ENCODE measurements around the gene ELF2.
"Not testable (repeated sequence)": the region's sequence is repeated elsewhere in the genome, so short reads cannot be mapped to it uniquely, and the experiment has no call there.

The ELF2 gene

GRCh38 chr4:139076016-139076744, 100.8 kb downstream of the ELF2 start:
- no peak for DNase-seq

DNA sequence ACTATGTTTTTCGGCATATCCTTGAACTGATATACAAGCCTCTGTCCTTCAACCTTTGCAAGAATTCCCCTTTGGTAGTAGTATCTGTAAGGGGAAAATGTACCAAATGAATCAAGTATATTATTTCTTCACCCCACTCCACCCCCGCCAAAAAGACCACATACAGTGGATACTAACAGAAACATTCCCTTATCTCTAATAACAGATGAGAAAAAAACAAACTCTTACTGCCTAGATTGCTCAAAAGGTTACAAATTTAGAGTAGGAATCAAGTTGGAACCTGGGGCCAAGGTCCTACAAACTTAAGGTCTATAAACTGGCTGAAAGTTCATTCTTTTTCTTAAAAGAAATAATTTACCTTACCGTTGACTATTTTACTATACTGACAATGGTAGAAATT, 116.4 kb downstream of the ELF2 start:
- no peak for DNase-seq

GRCh38 chr4:139059026-139059425, 118.0 kb downstream of the ELF2 start:
- not testable (repeated sequence) for DNase-seq

DNA sequence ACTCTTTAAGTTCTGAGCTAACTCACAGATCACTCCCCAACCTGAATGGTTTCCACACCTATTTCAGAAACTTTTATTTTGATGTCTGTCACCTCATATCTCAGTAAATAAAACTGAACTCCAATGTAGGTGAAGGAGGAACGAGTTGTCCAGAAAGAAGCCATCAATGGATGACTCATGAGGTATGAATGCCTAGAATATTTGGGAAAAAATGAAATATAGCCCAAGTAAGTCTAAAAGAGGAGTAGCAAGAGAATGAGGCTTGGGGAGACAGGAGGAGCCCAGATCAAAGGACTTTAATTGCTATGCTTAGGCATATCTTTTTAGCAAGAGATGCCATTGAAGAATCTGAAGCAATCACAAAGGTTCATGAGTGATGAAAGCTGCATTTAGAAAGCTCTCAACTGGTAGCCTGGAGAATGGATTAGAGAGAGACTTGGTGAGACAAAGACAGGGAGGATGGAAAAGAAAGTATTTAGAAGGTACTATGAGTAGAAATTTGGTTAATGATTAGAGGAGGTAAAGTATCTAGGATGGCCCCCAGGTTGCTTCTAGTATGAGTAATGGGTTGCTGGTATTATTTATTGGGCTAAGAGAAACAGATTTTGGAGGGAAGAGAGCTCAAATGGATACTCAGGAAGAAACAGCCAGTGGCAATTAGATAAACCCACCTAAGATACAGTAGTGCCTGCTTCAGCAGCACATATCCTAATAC, 122.1 kb downstream of the ELF2 start:
- no peak for DNase-seq

GRCh38 chr4:139053909-139054308, 123.1 kb downstream of the ELF2 start:
- DNase-seq, result no peak

GRCh38 chr4:139050446-139050845, 126.6 kb downstream of the ELF2 start:
- DNase-seq, result no peak

GRCh38 chr4:139048026-139048425, 129.0 kb downstream of the ELF2 start:
- DNase-seq, result no peak

GRCh38 chr4:139044291-139044690, 132.7 kb downstream of the ELF2 start:
- DNase-seq, result no peak

DNA sequence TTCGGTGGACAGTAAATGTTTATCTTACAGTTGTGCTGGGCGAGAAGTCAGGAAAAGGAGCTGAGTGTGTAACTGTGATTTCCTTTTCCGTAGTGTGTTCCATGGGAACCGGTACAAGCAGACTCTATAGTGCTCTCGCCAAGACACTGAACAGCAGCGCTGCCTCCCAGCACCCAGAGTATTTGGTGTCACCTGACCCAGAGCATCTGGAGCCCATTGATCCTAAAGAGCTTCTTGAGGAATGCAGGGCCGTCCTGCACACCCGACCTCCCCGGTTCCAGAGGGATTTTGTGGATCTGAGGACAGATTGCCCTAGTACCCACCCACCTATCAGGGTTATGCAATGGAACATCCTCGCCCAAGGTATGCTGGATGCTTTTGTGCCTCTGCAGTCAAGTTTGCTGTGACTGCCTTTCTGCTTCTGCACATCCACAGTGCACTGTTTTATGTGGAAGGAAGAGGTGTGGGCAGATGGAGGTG, 134.0 kb downstream of the ELF2 start:
- no peak for DNase-seq

- no peak for DNase-seq
These were observed 138.1 kb downstream of the ELF2 start for GRCh38 chr4:139038874-139039443.

DNA sequence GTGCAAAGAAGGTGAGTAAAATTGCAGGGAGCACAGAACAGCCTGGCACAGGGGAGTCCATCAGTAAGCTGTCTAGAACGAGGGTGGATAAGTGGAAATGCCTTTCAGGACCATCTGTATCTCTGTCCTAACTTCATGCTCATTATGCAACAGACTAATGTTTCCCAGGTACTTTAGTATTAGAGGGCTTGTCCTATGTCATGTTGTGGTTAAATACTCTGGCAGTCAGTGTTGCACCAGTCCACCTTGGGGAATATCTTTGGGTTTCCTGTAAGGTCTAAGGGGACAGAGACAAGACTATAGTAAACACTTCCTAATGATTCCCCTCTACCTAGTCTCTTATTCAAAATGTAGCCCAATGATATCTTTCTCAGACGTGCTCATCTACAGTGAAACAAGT, 140.1 kb downstream of the ELF2 start:
- no peak for DNase-seq

- no peak for DNase-seq
These were observed 141.4 kb downstream of the ELF2 start for GRCh38 chr4:139035650-139036049.

DNA sequence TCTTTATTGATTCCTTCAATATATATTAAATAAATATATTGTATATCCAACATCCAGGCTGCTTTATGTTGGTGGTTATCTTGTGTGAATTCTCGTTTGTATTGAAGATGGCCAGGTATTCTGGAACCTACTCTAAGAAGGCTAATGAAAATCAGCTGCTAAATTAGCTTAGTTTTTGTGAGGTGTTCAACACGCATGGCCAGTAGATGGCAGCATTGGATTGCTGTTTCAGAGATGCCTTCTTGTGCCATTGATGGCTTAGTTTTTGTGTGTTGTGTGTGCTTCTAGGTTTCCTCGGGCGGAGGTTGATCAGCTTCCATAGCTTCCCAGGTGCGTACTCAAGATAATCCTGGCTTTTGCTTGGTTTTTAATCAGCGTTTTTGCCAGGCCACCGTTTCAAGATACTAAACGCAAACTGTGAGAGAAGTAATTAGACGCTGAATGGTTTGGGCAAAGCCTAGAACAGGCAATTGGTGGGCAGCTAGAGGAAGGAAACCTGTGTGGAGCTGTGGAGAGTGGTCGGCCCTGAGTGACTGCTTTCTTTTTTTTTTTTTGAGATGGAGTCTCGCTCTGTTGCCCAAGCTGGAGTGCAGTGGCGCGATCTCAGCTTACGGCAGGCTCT, 146.3 kb downstream of the ELF2 start:
- DNase-seq, result peak; percentile 78

- DNase-seq, result not testable (repeated sequence)
These were observed 147.1 kb downstream of the ELF2 start for GRCh38 chr4:139029866-139030363.

GRCh38 chr4:139028191-139028661, 148.8 kb downstream of the ELF2 start:
- no peak for DNase-seq

DNA sequence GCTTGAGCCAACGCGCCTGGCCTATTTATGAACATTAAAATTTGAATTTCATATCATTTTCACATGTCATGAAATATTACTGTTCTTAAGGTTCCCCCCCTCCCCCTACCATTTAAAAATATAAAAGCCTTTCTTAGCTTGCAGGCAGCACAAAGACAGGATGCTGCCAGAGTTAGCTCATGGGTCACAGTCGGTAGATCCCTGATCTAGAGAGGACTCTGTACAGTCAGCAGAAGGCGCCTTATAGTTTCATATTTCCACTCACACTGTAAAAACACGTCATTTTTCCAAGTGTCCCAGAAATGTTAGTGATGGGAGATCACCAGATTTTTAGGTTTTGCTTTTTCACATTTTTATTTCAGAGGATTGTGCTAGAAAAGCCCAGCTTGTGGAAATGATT, 149.2 kb downstream of the ELF2 start:
- no peak for DNase-seq

GRCh38 chr4:139025841-139026240, 151.2 kb downstream of the ELF2 start:
- no peak for DNase-seq

DNA sequence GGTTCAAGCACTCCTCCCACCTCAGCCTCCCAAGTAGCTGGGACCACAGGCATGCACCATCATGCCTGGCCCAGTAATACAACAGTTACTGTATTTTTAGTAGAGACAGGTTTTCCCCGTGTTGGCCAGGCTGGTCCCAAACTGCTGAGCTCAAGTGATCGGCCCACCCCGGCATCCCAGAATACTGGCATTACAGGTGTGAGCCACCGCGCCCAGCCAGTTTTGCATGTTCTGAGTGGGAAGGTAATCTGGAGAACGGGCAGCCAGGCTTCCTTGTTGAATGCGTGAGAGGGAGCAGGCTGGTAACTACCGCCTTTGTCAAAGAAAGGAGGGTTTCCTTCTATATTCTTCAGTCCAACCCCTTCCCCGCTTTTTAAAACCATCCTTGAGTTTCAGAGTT, 152.3 kb downstream of the ELF2 start:
- no peak for DNase-seq

DNA sequence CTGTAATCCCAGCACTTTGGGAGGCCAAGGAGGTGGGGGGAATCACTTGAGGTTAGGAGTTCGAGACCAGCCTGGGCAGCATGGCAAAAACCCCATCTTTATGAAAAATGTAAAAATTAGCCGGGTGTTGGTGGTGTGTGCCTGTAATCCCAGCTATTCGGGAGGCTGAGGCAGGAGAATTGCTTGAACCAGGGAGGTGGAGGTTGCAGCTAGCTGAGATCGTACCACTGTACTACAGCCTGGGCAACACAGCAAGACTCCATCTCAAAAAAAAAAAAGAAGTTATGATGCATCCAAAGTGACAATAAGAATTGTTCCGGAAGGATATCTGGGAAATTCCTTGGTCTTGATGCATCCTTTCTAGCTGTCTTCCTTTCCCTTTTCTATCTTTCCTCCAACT, 154.2 kb downstream of the ELF2 start:
- DNase-seq, result no peak

DNA sequence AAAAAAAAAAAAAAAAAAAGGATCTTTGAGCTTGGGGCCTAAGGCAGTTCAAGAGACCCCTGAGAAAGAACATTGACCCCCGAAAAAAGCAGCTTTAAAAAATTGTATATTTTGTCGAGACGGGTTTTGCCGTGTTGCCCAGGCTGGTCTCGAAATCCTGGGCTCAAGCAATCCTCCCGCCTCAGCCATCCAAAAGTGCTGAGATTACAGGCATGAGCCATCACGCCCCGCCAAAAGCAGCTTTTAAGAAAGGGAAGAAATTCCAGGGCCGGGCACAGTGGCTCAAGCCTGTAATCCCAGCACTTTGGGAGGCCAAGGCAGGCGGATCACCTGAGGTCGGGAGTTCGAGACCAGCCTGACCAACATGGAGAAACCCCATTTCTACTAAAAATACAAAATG, 155.9 kb downstream of the ELF2 start:
- DNase-seq, result not testable (repeated sequence)

DNA sequence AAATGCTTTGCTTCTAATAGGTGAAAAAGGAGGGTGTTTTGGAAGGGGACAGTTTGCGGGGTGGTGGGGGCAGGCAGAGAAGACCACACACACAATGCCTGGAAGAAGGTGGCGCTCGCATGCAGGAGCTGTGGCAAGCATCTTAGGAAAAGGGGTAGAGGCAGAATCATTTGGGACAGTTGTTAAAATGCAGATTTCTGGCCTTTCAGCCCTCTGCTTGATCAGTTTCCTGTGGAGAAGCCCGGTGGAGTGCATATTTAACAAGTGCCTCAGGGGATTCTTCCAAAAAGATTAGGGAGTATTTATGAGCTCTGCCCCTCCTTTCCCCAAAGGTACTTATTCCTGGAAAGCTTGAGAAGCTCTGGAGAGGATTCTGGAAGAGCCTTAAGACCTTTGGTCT, 156.6 kb downstream of the ELF2 start:
- no peak for DNase-seq

DNA sequence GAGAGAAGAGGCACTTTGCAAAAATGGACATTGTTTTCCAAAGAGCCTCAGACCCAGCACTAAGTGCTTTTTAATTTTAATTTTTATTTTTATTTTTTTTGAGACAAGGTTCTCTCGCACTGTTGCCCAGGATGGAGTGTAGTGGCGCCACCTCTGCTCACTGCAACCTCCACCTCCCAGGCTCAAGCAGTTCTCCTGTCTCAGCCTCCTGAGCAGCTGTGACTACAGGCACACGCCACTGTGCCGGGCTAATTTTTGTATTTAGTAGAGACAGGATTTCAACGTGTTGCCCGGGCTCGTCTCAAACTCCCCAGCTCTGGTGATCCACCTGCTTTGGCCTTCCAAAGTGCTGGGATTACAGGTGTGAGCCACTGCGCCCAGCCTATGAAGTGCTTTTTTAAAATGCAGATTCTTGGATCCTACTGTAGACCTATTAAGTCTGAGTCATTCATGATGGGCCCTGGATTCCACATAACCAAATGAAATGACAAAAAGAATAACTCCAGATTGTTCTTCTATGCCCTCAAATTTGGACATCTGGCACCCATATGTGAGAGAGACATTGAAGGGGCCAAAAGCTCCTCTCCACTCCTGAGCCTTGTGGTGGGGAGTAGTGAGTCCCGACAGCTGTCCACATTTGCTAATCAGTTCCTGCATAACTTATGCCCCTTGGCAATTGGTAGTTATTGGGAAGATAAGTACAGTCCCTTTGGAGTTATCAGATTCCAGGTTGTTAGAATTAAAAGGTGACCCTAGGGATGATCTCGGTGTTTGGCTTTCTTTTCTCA, 157.9 kb downstream of the ELF2 start:
- DNase-seq, result no peak
